Measurements from ENCODE around the gene MICU1. TPM values are rescaled to one million over a fixed set of nuclear protein-coding genes. Genes with fewer than 3 reads are reported as not detected.

MICU1 gene
- total and polyA plus RNA-seq, 2 of the 13 experiments (the other 11 are each of a cell fraction or from before 2014, with no cell fraction given), result 32.5 to 56.1 TPM

GRCh38 chr10:72416661-72417060 is 209.2 kb downstream of the MICU1 start:
- in situ Hi-C loops (cut with HindIII; ENCODE audit: extremely low pct_ligation_motif_present, low pct_unique_long_range_greater_than_20kb), result no loop called here
- peaks cover 5 to 28% of the 10 kb centered on the region in 2 experiments; a peak in 4 of 5 replicates for H3K36me3 ChIP-seq (replicated peaks in 1 of 2; ENCODE audit: control insufficient read depth in 1 of 2, insufficient read depth in 2 of 2, low read length in 2 of 2)
- ChIA-PET CTCF (ENCODE audit: low intra/inter-chr PET ratio, low total read pairs) (no interaction called here), POLR2A (no interaction called here)
- DNase-seq (ENCODE audit: low spot score) (no peak), ATAC-seq (no peak), FAIRE-seq (no peak)
- no peaks in the 10 kb centered on the region for H4K20me1 ChIP-seq (ENCODE audit: insufficient read depth, low read length)
- no TSS peak for BruUV-seq (replicated peaks)
- intact Hi-C loops (cut with micrococcal nuclease; ENCODE audit: unreplicated experiment), result no loop called here
- no peak overlapping the region for H2AFZ ChIP-seq (ENCODE audit: low read length)
- no peak overlapping the region for H3K9ac ChIP-seq (ENCODE audit: insufficient read depth, low read depth, low read length)
- H3K9me3 ChIP-seq (ENCODE audit: low read length), result no peaks in the 10 kb centered on the region
- H3K27me3 ChIP-seq (ENCODE audit: control insufficient read depth in 1 of 2, insufficient read depth in 2 of 2, low read length in 2 of 2), result no peaks in the 10 kb centered on the region
- no peak overlapping the region for H3K4me2 ChIP-seq (ENCODE audit: low read depth, low read length)
- H3K4me3 ChIP-seq (replicated peaks in 1 of 3; ENCODE audit: insufficient read depth in 1 of 3, low read depth in 2 of 3, low read length in 3 of 3), result no peak overlapping the region
- H3K27ac ChIP-seq (ENCODE audit: extremely low read length, insufficient read depth, low read length), result no peak overlapping the region
- WGBS (ENCODE audit: low lambda C conversion rate), result 96% methylated on average over 4 of the region's 4 CpGs
- TF ChIP-seq ZBTB4 (CRISPR knock-in tag; IDR thresholded peaks at IDR 0.05; ENCODE audit: borderline replicate concordance) (no peak), NFE2 (CRISPR knock-in tag; IDR thresholded peaks at IDR 0.05) (no peak), FOSL1 (CRISPR knock-in tag; IDR thresholded peaks at IDR 0.05; ENCODE audit: borderline replicate concordance) (no peak), ZNF362 (CRISPR knock-in tag; IDR thresholded peaks at IDR 0.05; ENCODE audit: borderline replicate concordance) (no peak), ZBTB37 (CRISPR knock-in tag; IDR thresholded peaks at IDR 0.05) (no peak), MXI1 (IDR thresholded peaks at IDR 0.05; ENCODE audit: borderline replicate concordance, low read depth, low read length) (no peak), ZNF737 (CRISPR knock-in tag; IDR thresholded peaks at IDR 0.05; ENCODE audit: borderline replicate concordance) (no peak), ZNF550 (CRISPR knock-in tag; IDR thresholded peaks at IDR 0.05; ENCODE audit: borderline replicate concordance) (no peak), MTF1 (CRISPR knock-in tag; IDR thresholded peaks at IDR 0.05) (no peak), ZNF17 (CRISPR knock-in tag; IDR thresholded peaks at IDR 0.05) (no peak), PAXIP1 (CRISPR knock-in tag; conservative IDR thresholded peaks at IDR 0.05) (no peak), ZNF503 (CRISPR knock-in tag; IDR thresholded peaks at IDR 0.05) (no peak), HMG20B (CRISPR knock-in tag; conservative IDR thresholded peaks at IDR 0.05) (no peak), MYC (CRISPR knock-in tag; IDR thresholded peaks at IDR 0.05; ENCODE audit: borderline replicate concordance) (no peak)
- no peaks in the 10 kb centered on the region for H3K79me2 ChIP-seq (ENCODE audit: insufficient read depth, low read length)
- no peaks in the 10 kb centered on the region for H3K4me1 ChIP-seq (ENCODE audit: insufficient read depth, low read length)

All from HepG2 (cell line).